Kidney epithelial cell (primary cell): ENCODE results near the gene C4B. TPM values are rescaled to one million over a fixed set of nuclear protein-coding genes. Genes with fewer than 3 reads are reported as not detected.

Experiments
- DNase-seq: peaks from one replicate; pipeline ENCODE4 v3.0.0-alpha.2; 2010; ENCODE audit warnings: low read depth
- H3K27me3 ChIP-seq: 2 replicates; pipeline ENCODE4 v1.6.0; 2011; ENCODE audit warnings: low read length; ENCODE audit not compliant: control insufficient read depth, insufficient read depth
- H3K36me3 ChIP-seq: 2 replicates; pipeline ENCODE4 v1.5.1; 2011; ENCODE audit warnings: low read length; ENCODE audit not compliant: control insufficient read depth, insufficient read depth
- H3K4me3 ChIP-seq: 2 replicates; pipeline ENCODE4 v1.5.1; 2011; ENCODE audit warnings: low read depth, mild to moderate bottlenecking, control low read depth, low read length
- total RNA-seq: library from RNA; depleted of rRNA; stranded (reverse); fragments of >200 nt; gene quantifications from 2 replicates; pipeline ENCODE4 v1.2.3, GENCODE V29; 2015
- TF ChIP-seq, protein P1 (sequence below): IDR thresholded peaks from 2 replicates; pipeline ENCODE4 v1.5.1; 2011; ENCODE audit warnings: mild to moderate bottlenecking, moderate library complexity, low read length, control low read depth, inconsistent platforms; ENCODE audit not compliant: insufficient read depth, poor library complexity, severe bottlenecking

The C4B gene
- total RNA-seq, 1 donor from 2014 or later = 2.3 TPM

DNA sequence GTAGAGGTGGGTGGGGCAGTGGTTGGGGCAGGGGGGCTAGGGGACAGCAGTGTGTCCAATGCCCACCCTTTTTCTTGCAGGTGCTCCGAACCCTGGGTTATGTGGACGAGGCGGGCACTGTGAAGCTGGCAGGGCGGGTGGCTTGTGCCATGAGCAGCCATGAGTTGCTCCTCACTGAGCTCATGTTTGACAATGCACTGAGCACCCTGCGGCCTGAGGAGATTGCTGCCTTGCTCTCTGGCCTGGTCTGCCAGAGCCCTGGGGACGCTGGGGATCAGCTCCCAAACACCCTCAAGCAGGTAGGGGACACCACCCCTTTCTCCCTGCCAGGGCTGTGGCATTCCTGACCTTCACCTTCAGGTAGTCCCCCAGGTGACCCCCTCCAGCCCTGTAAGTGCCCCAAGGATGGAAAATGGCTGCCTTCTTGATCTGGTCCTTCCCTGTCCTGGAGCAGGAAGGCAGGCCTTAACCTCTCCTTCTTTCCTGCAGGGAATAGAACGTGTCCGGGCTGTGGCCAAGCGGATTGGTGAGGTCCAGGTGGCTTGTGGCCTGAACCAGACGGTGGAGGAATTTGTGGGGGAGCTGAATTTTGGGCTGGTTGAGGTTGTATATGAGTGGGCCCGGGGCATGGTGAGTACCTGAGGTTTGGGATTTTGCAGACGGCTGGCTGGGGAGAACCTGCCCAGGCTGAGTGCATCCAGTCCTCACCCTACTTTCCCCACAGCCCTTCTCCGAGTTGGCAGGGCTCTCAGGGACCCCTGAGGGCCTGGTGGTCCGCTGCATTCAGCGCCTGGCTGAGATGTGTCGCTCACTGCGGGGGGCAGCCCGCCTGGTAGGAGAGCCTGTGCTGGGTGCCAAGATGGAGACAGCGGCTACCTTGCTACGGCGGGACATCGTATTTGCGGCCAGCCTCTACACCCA lies 45.5 kb upstream of the C4B start:
- H3K27me3 ChIP-seq = no peaks in the 10 kb centered on the region

DNA sequence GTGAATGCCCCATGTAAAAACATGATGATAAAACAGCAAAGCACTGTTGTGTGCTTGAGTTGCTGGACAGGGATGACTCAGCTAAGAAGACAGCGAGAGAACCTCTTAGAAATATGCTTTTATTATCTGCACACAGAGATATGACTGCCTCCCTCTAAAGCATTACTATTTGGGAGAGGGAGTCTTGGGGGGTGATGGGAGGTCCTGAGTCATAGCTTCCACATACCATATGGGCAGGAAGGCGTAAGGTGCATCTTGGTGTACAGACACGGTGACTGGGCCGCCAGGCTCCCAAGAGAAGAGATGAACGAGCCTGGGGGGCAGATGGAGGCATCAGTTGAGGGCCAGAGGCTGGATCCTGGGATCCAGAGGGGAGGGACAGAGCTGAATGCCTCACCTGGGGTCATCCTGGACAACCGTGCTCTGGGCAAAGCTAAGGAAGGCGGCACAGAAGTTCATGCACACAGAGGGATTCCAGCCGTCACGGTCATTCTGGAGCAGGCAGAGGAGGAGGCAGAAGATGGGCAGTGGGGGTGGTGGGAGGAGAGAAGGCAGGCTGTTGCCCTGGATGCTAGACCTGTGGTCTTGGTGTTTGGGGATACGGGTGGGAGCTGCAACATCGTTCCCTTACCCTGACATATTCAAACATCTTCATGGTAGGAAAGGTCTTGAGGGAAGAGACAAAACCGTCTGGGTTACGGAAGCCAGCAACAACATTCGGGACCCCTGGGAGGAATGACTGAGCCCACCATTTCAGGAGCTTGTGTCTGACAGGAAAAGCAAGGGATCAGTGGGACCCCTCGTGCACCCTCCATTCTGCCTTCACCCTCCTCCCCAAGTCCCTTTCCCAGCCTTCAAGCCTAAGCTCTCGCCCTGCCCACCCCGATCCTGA lies 44.6 kb upstream of the C4B start:
- Histone ChIP-seq H3K36me3 (peaks cover 4% of the 10 kb centered on the region), H3K4me3 (no peak overlapping the region), H3K27me3 (no peaks in the 10 kb centered on the region)
- no peak for DNase-seq
- TF ChIP-seq, protein P1, sequence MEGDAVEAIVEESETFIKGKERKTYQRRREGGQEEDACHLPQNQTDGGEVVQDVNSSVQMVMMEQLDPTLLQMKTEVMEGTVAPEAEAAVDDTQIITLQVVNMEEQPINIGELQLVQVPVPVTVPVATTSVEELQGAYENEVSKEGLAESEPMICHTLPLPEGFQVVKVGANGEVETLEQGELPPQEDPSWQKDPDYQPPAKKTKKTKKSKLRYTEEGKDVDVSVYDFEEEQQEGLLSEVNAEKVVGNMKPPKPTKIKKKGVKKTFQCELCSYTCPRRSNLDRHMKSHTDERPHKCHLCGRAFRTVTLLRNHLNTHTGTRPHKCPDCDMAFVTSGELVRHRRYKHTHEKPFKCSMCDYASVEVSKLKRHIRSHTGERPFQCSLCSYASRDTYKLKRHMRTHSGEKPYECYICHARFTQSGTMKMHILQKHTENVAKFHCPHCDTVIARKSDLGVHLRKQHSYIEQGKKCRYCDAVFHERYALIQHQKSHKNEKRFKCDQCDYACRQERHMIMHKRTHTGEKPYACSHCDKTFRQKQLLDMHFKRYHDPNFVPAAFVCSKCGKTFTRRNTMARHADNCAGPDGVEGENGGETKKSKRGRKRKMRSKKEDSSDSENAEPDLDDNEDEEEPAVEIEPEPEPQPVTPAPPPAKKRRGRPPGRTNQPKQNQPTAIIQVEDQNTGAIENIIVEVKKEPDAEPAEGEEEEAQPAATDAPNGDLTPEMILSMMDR = no peak

More for the DNA sequence above, 45.5 kb upstream of the C4B start:
- TF ChIP-seq, protein P1 = no peak
- Histone ChIP-seq H3K4me3 (no peak overlapping the region), H3K36me3 (peaks cover 4% of the 10 kb centered on the region)
- DNase-seq = no peak

DNA sequence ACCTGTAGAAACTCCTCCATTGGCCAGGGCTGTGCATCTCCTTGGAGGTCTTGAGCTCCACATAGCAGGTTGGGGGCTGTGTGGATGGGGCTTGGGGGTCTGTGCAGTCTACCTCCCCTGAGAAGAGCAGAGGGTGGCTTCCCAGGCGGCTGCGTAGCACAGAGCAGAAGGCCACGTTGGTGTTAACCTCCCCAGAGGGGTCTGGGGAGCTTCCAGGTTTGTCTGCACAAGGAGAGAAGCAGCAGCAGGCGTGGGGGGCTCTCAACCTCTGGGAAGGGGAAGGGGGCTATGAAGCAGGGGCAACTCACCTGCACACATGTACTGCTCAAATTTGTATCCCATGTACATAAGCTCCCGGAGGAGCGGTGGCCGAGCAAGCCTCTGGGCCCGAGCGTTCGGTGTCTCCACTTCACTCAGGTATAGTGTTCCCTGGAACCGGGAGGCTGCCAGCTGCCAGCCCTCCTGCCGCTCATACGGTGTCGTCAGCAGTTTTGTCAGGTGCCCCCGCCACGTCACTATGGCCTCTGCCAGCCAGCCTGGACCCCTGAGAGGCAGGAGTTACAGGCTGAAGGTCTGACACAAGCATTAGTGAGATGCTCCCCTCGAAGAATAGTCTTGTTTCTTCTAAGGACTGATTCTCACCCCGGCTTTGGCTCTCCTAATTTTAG lies 43.9 kb upstream of the C4B start:
- peak overlapping the region; percentile 89 for H3K4me3 ChIP-seq
- DNase-seq = no peak

DNA sequence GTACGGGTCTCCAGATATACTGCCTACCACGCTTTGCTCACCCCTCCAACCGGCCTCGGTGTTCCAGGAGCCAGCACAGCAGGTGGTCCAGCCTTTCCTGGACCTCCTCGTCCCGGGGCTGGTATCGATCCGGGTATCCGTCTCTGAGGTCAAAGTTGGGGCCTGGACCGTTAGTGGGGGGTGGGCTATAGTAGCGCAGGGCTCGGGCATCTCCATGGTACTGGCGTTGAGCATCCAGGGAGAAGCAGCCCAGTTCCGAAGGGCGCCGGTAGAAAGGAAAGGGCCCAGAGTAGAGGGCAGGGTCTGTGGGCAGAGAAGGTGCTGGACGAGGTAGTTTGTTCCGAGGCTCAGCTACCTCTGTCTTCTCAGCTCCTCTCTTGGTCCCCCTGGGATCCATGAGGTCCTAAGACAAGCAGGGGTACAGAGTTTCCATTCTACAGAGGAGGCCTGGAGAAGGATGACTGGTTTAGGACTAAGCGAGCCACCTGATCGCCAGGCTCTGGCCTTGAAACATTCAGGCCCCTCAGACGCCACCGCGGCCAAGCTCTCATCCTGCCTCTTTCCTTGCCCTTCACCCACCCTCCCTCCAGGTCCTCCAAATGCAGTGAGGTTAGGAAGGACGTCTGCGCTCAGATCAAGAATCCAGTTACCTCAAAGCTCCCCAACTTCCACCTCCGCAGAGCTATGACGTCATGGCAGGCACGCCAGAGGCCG lies 43.2 kb upstream of the C4B start:
- Histone ChIP-seq H3K27me3 (no peaks in the 10 kb centered on the region), H3K36me3 (peaks cover 4% of the 10 kb centered on the region), H3K4me3 (peak overlapping the region; percentile 89)
- TF ChIP-seq, protein P1 = no peak
- DNase-seq = no peak

More for the DNA sequence above, 43.9 kb upstream of the C4B start:
- Histone ChIP-seq H3K36me3 (peaks cover 4% of the 10 kb centered on the region), H3K27me3 (no peaks in the 10 kb centered on the region)
- TF ChIP-seq, protein P1 = no peak
